HepG2 (cell line): Measurements from ENCODE around the gene UBTD1. TPM values are rescaled to one million over a fixed set of nuclear protein-coding genes. Genes with fewer than 3 reads are reported as not detected.

Source experiments
- FOSL1 ChIP-seq: sonication (generic); formaldehyde crosslinking; IDR thresholded peaks from 2 replicates; pipeline ENCODE4 v1.9.0; 2021; ENCODE audit warnings: missing genetic modification reagents, borderline replicate concordance
- GATAD2A ChIP-seq: IDR thresholded peaks from 2 replicates; pipeline ENCODE4 v1.6.1; 2016
- HDAC2 ChIP-seq: sonication (generic); formaldehyde crosslinking; IDR thresholded peaks from 2 replicates; pipeline ENCODE4 v1.4.0; 2020; ENCODE audit warnings: missing genetic modification reagents
- HMGXB4 ChIP-seq, 2 experiments: sonication (generic) in 1 of 2; formaldehyde crosslinking in 1 of 2; IDR thresholded peaks; 2 replicates each; pipeline versions ENCODE4 v1.4.0 to v1.6.1; 2018 to 2020; ENCODE audit warnings: missing genetic modification reagents in 2 of 2, borderline replicate concordance in 1 of 2, low read depth in 1 of 2, mild to moderate bottlenecking in 1 of 2, missing biosample characterization in 1 of 2
- MIXL1 ChIP-seq: IDR thresholded peaks from 2 replicates; pipeline ENCODE4 v1.6.1; 2016
- PLSCR1 ChIP-seq: sonication (generic); formaldehyde crosslinking; IDR thresholded peaks from 2 replicates; pipeline ENCODE4 v1.5.0; 2020; ENCODE audit warnings: missing genetic modification reagents, mild to moderate bottlenecking, borderline replicate concordance
- RBM22 ChIP-seq: fragments of 200-400 bp; formaldehyde crosslinking; optimal IDR thresholded peaks from 2 replicates; pipeline ENCODE3; 2017; ENCODE audit warnings: mild to moderate bottlenecking, low read length, moderate library complexity
- SRSF4 ChIP-seq: fragments of 200-400 bp; formaldehyde crosslinking; IDR thresholded peaks from one replicate; pipeline ENCODE4 v1.6.1; 2018; ENCODE audit warnings: mild to moderate bottlenecking, low read depth, low read length, moderate library complexity; ENCODE audit not compliant: poor library complexity, severe bottlenecking
- TEAD3 ChIP-seq: optimal IDR thresholded peaks from 2 replicates; pipeline ENCODE3; 2016; ENCODE audit warnings: borderline replicate concordance
- TEF ChIP-seq: sonication (generic); formaldehyde crosslinking; IDR thresholded peaks from 2 replicates; pipeline ENCODE4 v1.5.0; 2020; ENCODE audit warnings: missing genetic modification reagents
- TIGD3 ChIP-seq: sonication (generic); formaldehyde crosslinking; IDR thresholded peaks from 2 replicates; pipeline ENCODE4 v1.5.1; 2020; ENCODE audit warnings: mild to moderate bottlenecking, missing genetic modification reagents, borderline replicate concordance
- ZBTB34 ChIP-seq: sonication (generic); formaldehyde crosslinking; IDR thresholded peaks from 2 replicates; pipeline ENCODE4 v1.8.0; 2022; ENCODE audit warnings: mild to moderate bottlenecking, missing genetic modification reagents
- ZBTB42 ChIP-seq: sonication (generic); formaldehyde crosslinking; IDR thresholded peaks from 2 replicates; pipeline ENCODE4 v1.5.0; 2020; ENCODE audit warnings: mild to moderate bottlenecking, missing genetic modification reagents
- ZFX ChIP-seq: sonication (generic); formaldehyde crosslinking; IDR thresholded peaks from 2 replicates; pipeline ENCODE4 v1.4.0; 2020; ENCODE audit warnings: mild to moderate bottlenecking, low read depth, missing genetic modification reagents, moderate library complexity
- ZFY ChIP-seq: sonication (generic); formaldehyde crosslinking; IDR thresholded peaks from 2 replicates; pipeline ENCODE4 v1.4.0; 2020; ENCODE audit warnings: missing genetic modification reagents
- ZNF205 ChIP-seq: IDR thresholded peaks from 2 replicates; pipeline ENCODE4 v1.6.1; 2018; ENCODE audit warnings: missing biosample characterization, missing genetic modification reagents
- ZNF33A ChIP-seq: sonication (generic); formaldehyde crosslinking; IDR thresholded peaks from 2 replicates; pipeline ENCODE4 v1.5.1; 2020; ENCODE audit warnings: missing genetic modification reagents, mild to moderate bottlenecking, moderate library complexity, borderline replicate concordance
- ZNF468 ChIP-seq: sonication (generic); formaldehyde crosslinking; IDR thresholded peaks from 2 replicates; pipeline ENCODE4 v1.8.0; 2022; ENCODE audit warnings: mild to moderate bottlenecking, moderate library complexity, missing genetic modification reagents
- ZNF550 ChIP-seq: sonication (generic); formaldehyde crosslinking; IDR thresholded peaks from 2 replicates; pipeline ENCODE4 v1.4.0; 2020; ENCODE audit warnings: mild to moderate bottlenecking, missing genetic modification reagents, borderline replicate concordance
- ZNF674 ChIP-seq: sonication (generic); formaldehyde crosslinking; IDR thresholded peaks from 2 replicates; pipeline ENCODE4 v1.5.0; 2020; ENCODE audit warnings: low read depth, mild to moderate bottlenecking, missing genetic modification reagents
- ZNF7 ChIP-seq: IDR thresholded peaks from 2 replicates; pipeline ENCODE4 v1.6.1; 2016; ENCODE audit warnings: missing biosample characterization, missing genetic modification reagents
- ZNF703 ChIP-seq: sonication (generic); formaldehyde crosslinking; IDR thresholded peaks from 2 replicates; pipeline ENCODE4 v1.5.1; 2020; ENCODE audit warnings: missing genetic modification reagents, mild to moderate bottlenecking, moderate library complexity, borderline replicate concordance
- ZNF761 ChIP-seq: sonication (generic); formaldehyde crosslinking; conservative IDR thresholded peaks from 2 replicates; pipeline ENCODE4 v1.4.0; 2020; ENCODE audit warnings: mild to moderate bottlenecking, missing genetic modification reagents
- polyA plus RNA-seq, 8 experiments: library from polyadenylated mRNA; depleted of rRNA in 3 of 8; stranded (reverse) in 7 of 8; unstranded in 1 of 8; fragments of >200 nt; fragmentation: Illumina TruSeq in 4 of 8; extraction: Trizol in 4 of 8; gene quantifications; 2 replicates each; pipeline versions ENCODE4 v1.2.1 to v1.2.3, GENCODE V29; 2011 to 2016; ENCODE audit warnings: low read depth in 4 of 8, missing spikeins in 1 of 8, mixed read lengths in 1 of 8; ENCODE audit not compliant: insufficient read depth in 1 of 8
- total RNA-seq, 5 experiments: library from RNA; depleted of rRNA; stranded (reverse); fragments of >200 nt; fragmentation: Illumina TruSeq; extraction: Trizol; gene quantifications; 2 replicates each; pipeline ENCODE4 v1.2.3, GENCODE V29; 2016; ENCODE audit warnings: low read depth in 1 of 5

UBTD1 gene
- total and polyA plus RNA-seq, 2 of the 13 experiments (the other 11 are each of a cell fraction or from before 2014, with no cell fraction given): 7.9 to 10.0 TPM

DNA sequence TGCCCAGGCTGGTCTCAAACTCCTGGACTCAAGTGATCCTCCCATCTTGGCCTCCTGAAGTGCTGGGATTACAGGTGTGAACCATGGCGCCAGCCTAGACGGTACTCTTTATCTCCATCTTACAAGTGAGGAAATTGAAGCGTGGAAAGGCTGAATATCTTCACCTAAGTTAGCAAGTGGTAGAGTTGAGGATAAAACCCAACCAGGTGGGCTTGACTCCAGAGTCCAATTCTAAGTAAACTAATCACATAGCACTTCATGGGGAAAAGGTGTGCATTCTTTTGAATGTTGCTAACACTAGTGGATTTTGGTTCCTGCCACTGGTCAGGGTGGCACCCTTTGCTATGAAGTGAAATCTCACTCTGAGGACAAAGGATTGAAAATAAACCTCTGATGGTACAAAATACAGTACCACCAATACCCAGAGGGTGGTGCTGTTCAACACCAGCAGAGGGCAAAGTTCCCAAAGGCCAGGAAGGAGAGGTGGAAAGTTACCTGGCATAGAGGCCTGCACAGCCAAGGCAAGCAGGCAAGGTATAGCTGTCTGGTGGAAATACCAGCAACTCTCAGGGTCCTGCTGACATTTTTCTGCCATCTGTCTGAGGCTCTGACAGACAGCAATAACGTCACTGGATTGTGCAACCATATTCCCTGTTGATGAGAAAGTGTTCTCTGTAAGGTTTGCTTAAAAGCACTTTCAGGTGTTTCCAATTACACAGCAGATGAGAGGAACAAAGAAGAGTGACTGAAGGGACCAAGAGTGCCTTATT, 35.2 kb upstream of the UBTD1 start (continued):
- TF ChIP-seq TIGD3 (CRISPR knock-in tag) (no peak), TEF (CRISPR knock-in tag) (no peak), ZNF550 (CRISPR knock-in tag) (no peak), TEAD3 (CRISPR knock-in tag) (peak; percentile 80), HDAC2 (CRISPR knock-in tag) (peak; percentile 31; the same call in 1 of the 2 replicates), PLSCR1 (no peak), ZNF761 (CRISPR knock-in tag) (no peak), ZNF7 (CRISPR knock-in tag) (no peak), GATAD2A (CRISPR knock-in tag) (peak; percentile 59; the same call in 1 of the 2 replicates), HMGXB4 (CRISPR knock-in tag; IDR thresholded peaks at IDR 0.05; ENCODE audit: borderline replicate concordance in 1 of 2, low read depth in 1 of 2) (peak; percentile 24 to 53; a peak in 1 of 4 replicates), FOSL1 (no peak), ZBTB42 (CRISPR knock-in tag) (no peak), ZNF703 (CRISPR knock-in tag) (no peak), ZFX (CRISPR knock-in tag) (peak; percentile 88), ZBTB34 (CRISPR knock-in tag) (0 out of 2 replicates have a peak, but pooled peaks have one; percentile 46), ZFY (CRISPR knock-in tag) (peak; percentile 63), SRSF4 (no peak), ZNF33A (CRISPR knock-in tag) (no peak), ZNF205 (CRISPR knock-in tag) (peak; percentile 45; the same call in 1 of the 2 replicates), ZNF674 (CRISPR knock-in tag) (no peak), RBM22 (no peak), ZNF468 (CRISPR knock-in tag) (no peak), MIXL1 (CRISPR knock-in tag) (0 out of 2 replicates have a peak, but pooled peaks have one; percentile 33)
